Measurements from ENCODE around the gene ATP6V0C.
A peak's percentile ranks its signal among the peaks of the same experiment; 100 is the strongest.

Gene ATP6V0C

DNA sequence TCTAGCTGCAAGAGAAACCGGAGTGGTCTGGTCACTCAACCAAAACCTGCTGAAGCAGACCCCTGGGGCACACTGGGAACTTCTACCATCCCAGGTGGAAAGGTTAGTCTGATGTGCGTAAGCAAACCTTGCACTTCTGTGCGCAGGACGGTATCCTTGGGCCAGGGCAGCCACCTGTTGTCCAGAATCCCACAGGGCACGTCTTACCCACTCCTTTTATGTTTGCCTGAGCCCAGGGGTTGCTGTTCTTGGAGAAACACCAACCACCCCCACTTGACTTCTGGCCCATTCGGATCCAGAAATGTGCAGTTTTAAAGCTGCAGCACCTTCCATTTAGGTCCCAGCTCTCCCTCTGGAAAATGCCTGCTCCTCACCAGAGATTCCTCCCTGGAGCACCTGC lies 20.1 kb upstream of the ATP6V0C start:
- no peak for DNase-seq

DNA sequence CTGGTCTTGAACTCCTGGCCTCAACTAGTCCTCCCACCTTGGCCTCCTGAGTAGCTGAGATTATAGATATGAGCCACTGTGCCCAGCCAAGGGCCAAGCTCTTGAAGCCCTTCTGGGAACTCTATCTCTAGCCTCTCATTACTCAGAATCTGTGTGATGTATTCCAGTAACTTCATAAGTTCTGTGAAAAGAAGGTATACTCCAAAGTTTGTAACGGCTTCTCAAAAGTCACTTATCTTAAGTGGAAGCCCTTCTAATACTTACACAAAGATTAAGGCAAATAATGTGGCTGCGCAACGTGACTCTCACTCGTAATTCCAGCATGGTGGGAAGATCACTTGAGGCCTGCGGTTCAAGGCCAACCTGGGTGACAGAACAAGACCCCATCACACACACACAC lies 19.1 kb upstream of the ATP6V0C start:
- no peak for DNase-seq

DNA sequence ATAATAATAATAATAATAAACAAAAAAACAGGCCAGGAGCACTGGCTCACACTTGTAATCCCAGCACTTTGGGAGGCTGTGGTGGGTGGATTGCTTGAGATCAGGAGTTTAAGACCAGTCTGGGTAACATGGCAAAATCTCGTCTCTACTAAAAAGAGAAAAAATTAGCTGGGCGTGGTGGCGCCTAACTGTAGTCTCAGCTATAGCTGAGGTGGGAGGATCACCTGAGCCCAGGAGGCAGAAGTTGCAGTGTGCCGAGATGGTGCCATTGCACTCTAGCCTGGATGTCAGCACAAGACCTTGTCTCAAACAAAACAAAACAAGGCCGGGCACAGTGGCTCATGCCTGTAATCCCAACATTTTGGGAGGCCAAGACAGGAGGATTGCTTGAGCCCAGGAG lies 18.7 kb upstream of the ATP6V0C start:
- DNase-seq, result no peak

DNA sequence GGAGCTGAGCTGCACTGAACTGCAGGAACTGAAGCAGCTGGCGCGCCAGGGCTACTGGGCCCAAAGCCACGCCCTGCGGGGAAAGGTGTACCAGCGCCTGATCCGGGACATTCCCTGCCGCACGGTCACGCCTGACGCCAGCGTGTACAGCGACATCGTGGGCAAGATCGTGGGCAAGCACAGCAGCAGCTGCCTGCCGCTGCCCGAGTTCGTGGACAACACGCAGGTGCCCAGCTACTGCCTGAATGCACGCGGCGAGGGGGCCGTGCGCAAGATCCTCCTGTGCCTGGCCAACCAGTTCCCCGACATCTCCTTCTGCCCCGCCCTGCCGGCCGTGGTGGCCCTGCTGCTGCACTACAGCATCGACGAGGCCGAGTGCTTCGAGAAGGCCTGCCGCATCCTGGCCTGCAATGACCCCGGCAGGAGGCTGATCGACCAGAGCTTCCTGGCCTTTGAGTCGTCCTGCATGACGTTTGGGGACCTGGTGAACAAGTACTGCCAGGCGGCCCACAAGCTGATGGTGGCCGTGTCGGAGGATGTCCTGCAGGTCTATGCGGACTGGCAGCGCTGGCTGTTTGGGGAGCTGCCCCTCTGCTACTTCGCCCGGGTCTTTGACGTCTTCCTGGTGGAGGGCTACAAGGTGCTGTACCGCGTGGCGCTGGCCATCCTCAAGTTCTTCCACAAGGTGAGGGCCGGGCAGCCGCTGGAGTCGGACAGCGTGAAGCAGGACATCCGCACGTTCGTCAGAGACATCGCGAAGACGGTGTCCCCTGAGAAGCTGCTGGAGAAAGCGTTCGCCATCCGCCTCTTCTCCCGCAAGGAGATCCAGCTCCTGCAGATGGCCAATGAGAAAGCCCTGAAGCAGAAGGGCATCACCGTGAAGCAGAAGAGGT lies 17.3 kb upstream of the ATP6V0C start:
- no peak for DNase-seq

DNA sequence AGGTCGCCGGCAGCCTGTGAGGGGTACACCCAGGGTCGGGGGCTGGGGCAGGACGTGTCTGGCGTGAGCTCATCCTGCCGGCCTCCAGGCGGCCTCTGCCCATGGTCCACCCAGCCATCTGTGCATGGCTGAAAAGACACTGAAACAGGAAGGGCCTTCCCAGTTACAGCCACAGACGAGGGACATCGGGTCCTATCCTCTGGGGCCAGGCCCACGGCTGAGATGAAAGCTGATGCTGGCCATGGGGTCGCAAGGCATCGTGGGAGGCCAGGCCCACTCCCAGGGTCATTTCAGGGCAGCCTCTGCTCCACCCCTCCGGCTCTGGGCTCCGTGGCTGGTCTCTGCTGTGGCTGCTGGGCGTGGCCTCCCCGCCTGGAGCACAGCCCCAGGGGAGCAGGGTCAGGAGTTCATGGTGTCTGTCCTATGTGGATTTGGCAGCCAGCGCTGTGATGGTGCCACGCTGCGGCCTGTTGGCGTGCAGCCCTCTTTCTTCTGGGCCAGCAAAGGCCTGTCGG lies 16.6 kb upstream of the ATP6V0C start:
- DNase-seq, result no peak

DNA sequence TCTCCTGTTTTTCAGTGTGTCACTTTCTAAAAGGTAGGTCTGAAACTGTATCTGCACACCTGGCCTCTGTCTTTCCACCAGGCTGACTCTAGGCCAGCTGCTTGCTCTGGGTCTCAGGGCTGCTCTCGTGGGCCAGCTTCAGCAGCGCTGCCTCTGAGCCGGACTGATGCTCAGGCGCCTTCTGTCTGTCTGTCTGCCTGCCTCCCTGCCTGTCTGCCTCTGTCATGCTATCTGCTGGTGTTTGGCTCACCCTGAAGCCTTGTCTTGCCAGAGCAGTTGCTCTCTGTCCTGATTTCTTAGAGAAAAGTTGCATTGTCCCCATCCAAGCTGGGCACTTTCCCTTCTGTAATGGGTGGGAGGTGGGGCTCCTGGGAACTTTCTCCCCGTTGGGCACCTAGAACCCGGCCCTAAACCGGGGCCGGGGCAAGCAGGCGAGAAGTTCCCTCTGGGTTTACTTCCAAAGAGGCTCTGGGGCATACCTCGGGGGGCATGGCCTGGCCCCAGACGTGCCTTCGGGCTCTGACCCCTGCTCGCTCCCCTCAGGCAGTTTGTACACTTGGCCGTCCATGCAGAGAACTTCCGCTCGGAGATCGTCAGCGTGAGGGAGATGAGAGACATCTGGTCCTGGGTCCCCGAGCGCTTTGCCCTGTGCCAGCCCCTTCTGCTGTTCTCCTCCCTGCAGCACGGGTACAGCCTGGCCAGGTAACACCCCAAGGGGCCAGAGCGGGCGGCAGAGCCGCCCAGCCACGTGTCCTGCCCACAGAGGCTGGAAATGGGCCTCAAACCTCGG lies 15.9 kb upstream of the ATP6V0C start:
- no peak for DNase-seq

DNA sequence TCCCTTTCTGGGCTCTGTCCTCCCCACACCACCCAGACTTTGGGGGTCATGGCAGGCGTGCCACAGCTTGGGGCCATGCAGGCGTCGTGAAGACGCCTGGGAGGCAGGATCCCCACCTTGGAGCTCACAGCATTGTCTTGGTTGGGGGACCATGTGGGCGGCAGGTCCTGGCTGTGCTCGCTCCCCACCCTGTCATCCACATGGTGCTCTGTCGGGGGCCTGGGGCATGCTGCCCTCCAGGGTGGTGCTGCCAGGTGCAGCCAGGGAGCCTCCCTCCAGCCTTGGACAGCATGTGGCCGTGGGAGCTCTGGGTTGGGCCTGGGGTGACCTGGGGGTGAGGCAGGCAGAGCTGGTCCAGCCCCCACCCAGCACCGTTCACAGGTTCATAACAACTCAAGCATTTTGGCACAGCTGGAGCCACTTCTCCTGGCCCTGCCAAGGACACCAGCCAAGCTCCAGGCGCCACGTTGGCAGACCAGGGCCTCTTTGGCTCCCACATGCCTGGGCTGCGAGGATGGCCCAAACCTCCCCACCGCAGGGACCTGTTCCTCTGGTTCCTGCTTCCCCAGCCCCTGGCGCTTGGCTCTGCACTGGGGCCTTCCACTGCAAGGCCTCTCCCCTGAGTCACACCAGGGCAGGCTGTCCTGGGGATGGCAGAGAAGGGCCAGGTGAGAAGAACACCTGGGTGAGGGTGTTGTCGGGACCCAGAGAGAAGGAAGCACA lies 15.1 kb upstream of the ATP6V0C start:
- DNase-seq, result no peak

DNA sequence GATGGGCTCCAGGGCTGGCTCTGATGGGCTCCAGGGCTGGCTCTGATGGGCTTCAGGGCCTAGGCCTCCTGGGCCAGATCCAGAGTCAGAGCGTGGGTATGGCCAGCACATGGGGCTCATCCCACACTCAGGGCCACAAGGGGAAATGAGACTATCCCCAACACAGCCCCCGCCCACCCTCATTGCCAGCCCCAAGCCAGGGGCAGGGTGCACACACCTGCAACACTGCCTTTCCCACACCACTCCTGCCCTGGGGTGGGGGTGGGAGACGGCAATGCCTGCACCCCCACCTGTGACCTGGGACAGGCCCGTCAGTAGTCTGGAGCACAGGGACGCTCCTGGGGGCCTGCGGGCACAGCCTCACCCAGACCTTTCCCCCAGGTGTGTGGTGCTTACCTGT lies 14.3 kb upstream of the ATP6V0C start:
- no peak for DNase-seq

DNA sequence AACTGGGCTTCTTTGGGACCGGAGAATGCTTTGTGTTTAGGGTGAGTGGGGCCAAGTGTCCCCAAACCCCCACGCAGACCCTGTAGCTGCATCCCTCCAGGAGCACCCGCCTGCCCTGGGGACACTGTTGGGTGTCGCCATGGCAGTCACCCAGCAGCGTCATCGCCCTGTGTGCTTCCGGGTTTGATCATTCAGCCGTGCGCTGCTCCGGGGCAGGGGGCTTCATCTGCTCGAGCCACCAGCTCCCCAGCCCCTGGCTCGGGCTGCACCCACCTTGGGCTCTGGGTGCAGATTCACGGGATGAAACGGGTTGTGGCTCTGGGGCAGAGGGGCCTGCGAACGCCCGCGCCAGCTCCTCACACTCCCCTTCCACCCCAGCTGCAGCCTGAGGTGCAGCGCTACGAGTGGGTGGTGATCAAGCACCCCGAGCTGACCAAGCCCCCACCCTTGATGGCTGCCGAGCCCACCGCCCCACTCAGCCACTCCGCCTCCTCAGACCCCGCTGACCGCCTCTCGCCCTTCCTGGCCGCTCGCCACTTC lies 13.8 kb upstream of the ATP6V0C start:
- DNase-seq, result no peak

DNA sequence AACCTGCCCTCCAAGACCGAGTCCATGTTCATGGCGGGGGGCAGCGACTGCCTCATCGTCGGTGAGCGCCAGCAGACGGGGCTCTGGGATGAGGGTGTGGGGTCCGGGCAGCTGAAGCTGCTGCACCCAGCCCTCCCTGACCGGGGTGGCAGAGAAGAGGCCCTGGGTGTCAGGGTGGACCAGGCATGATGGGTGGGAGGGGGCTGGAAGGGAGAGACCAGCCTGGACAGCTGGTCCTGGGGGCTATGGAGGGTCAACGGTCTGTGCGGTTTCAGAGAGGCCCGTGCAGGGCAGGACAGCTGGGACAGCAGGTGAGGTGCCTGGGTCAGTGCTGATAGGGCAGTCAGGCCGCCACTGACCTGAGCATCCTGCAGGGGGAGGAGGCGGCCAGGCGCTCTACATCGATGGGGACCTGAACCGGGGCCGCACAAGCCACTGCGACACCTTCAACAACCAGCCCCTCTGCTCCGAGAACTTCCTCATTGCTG lies 13.3 kb upstream of the ATP6V0C start:
- DNase-seq, result no peak

DNA sequence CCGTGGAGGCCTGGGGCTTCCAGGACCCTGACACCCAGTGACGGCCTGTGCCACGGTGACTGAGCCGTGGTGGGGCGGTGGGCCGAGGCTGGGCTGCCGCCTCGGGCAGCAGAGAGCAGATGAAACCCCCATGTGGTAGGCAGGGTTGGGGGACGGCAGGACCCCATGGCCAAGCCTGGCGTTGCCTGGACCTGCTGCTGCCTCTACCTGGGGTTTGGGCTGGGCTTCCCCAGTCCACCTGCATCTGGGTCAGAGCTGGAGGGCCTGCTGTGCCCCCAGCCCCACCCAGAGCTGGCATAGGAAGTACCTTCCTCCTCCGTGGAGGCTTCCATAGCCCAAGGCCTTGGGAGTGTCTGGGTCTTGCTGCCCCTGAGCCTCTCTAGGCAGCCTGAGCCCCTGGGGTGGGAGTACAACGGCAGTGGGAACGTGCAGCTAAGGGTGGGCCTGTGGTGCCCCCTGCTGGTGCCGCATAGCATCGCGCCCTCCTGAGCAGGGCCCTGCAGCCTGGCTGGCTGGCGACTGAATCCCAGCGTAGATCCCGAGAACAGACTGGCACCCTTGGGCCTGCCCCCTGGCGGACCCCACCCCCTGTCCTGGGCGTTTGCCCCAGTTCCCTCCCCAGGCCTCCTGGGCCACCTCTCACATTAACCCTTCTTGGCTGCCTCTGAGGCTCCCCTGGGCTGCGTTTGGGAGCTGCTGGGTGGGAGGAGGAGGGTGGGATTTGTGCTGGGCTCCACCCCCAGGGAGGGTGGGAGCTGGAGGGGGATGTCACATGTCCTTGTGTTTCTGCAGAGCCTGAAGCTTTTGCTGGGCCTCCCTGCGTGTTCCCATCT lies 12.6 kb upstream of the ATP6V0C start:
- peak; percentile 69 for DNase-seq

DNA sequence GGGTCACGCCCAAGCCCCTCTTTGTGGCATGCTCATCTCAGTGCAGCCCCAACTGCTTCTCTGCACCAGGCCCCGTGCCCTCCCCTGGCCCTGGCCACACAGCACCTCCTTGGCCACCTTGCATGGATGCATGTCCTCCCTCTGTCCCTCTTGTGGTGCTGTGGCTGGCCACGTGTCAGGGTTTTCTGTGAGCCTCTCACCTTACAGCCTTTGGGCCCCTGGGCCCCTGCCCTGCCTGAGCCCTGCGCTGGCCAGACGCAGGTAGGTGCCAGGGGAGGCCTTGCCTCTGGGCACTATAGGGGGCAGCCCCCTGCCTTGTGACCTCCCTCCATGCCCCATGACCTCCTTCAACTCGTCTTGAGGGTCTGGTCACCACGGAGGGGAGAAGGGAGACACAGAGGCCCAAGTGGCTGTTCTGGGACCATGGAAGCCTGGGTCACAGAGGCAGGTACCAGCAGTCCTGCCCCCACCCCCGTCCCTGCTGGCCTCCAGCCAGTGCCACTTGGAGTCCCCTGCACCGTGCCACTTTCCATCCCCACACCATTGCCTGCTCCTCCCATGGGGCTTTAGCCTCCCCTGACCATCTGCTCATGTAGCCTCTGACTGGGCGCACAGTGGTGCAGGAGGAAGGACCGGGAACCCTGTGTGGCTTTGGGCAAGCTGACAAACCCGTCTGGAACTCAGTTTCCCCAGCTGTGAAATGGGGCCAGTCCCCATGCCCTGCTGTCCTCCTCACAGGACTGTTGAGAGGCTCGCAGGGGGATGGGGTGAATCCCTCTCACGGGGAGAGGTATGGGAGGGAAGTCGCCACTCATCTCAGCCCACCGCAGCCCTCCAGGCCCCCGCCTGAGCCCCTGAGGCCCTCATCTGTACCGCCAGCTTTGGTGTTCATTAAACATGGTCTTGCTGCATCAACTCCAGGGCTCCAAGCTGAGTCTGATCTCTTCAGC lies 11.5 kb upstream of the ATP6V0C start:
- no peak for DNase-seq

DNA sequence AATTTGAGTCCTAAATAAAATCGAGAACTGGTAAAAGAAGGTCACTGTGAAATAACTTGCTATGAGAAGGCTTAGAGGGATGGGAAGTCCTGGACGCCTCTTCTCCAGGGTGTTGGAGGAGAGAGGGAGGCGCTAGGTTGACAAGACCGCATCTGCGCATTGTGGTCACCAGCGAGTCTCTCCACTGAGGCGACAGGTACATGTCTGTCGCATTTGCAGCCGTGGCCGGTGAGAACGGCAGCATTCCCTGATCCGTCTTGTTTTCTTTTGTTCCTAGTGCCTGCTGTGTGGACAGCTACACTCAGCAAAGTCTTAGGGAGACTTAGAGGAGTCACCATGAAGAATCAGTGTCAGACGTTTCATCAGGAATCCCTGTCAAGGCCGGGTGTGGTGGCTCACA lies 8.1 kb upstream of the ATP6V0C start:
- DNase-seq, result no peak

DNA sequence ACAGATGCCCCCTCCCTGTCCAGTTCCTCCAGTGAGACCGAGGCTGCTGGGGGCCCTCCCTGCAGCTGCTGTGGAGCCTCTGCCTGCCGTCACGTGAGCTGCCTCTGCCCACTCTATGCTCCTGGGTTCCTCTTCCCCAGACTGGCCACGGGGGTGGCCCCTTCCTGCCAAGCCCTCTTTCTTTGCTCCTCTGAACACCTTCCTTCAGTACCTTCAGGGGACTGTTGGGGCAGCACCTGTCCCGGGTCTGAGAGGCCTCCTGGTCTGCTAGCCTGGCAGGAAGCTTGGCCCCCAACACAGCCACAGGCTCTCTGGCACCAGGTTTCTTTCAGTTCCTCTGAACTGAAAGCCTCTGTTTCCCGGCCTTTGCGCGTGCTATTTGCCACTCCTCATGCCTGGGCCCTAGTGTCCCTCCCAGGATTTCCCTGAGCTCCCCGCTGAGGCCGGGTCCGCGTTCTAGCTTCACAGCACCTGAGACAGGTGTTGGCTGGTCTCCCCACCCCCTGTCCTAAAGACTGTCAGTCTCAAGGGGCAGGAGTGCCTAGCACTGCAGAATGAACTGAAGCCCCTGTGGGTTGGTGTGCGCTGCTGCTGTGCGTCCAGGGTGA lies 6.6 kb upstream of the ATP6V0C start:
- DNase-seq, result no peak

DNA sequence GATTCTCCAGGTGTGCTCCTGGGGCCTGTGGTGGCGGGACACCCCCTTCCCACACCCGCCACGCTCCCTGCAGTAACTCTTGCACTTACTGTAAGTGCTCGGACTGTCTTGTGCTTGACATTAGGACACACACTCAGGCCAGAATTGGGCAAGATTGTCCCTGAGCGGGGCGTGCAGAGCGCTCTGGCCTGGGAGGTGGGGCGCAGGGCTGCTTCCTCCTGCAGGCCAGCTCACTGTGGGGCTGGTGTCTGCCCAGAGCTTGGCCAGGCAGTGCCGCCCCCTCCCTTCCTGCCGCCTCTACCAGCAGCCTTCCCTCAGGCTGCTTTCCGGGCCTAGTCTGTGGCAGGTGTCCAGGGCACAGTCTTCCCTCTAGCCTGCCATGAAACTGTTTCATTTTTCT lies 6.1 kb upstream of the ATP6V0C start:
- no peak for DNase-seq

DNA sequence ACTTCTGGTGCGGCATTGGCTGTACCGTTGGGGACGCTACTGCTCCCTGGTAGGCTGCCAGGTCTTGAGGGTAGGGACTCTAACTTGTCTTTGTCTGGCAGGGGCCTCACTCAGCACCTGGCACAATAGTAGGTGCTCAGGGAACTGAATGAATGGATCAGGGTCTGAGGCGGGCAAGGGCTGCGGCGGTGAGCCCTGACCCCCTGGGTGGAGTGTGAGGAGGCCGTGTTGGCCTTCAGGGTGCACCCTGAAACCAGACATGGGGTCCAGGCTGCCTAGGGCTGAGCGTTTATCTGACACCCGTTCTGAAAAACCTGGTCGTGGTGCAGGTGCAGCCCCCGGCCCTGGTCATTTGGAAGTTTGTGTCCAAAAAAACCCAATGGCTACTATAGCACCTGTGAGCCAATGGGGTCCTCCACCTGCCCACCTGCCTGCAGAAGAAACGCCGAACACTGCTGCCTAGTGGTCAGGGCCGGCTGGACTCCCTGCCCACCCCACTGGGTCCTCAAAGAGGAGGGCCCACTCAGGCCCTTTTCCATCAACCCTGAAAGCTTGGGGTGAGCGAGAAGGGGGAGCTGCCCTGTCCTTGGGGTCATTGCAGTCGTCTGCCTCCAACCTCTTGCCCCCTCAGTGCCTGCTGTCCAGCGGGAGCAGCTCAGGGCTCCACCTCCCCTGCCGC lies 4.9 kb upstream of the ATP6V0C start:
- no peak for DNase-seq

DNA sequence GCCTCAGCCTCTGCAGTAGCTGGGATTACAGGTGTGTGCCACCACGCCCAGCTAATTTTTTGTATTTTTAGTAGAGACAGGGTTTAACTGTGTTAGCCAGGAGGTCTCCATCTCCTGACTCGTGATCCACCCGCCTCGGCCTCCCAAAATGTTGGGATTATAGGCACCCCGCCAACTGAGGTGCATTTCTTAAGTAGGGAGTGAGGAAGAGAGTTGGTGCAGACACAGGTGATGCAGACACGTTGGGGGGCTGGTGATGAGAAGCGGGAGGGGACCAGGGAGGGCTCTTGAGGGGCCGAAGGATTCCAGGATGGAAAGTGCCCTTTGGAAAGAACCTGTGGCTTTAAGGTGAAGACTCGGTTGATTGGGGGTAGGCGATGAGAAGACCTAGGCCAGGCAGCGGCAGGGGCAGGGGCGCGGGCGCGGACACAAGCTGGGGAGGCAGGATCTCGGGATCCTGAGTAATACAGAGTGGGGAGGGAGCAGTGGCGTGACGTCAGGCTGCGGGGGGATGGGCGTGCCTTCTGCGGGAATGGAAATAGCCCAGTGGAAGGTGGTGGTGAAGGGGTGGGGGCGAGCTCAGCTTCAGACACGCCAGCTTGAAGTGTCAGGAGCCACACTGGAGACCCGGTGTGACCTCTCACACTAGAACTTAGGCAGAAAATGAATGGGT lies 2.5 kb upstream of the ATP6V0C start:
- no peak for DNase-seq

DNA sequence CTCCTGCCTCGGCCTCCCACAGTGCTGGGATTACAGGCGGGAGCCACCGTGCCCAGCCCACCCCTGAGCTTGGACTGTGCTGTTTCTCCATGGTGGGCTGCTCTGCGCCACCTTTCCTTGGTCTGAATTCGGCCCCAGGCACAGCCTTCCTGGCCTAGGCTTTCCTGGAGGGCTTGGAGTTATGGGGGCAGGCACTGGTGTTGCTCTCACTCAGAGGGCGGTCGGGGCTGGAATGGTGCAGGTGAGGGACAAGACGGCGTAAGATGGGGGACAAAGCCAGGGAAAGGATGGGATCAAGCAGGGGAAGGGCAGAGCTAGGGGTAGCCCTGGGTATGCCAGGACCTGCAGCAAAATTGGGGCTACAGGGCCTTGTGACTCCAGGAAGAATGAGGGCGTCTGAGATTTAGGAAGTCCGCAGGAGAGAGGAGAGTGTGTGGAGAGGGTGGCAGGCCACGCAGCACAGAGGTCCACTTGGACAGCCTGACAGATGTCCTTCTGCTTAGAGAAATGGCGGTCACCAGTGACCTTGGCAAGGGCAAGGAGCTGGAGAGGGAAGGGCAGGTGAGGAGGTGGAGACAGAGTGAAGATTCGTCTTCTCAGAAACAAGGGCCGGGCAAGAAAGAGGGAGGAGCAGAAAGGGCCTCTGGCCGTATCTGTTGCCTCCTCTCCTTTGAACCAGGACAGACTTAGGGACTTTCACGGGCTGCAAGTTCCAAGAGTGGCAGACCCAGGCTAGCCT lies 1.6 kb upstream of the ATP6V0C start:
- no peak for DNase-seq

Data from activated T-cell treated with anti-CD3 and anti-CD28 coated beads for 4 hours (primary cell).